K562 (cell line): Measurements from ENCODE around the gene SCN5A. TPM values are rescaled to one million over a fixed set of nuclear protein-coding genes. Genes with fewer than 3 reads are reported as not detected.
A peak's percentile ranks its signal among the peaks of the same experiment; 100 is the strongest.

Source experiments
- BCL6 ChIP-seq: fragments of 250-450 bp; sonication (Bioruptor Pico); IDR thresholded peaks from 2 replicates; pipeline ENCODE4 v1.4.0; 2020
- CBFA2T2 ChIP-seq: fragments of 450-650 bp; conservative IDR thresholded peaks from 2 replicates; pipeline ENCODE4 v1.6.1; 2017; ENCODE audit warnings: mild to moderate bottlenecking
- CBX2 ChIP-seq: fragments of 200-600 bp; sonication (generic); IDR thresholded peaks from one replicate; pipeline ENCODE4 v1.6.1; 2012; ENCODE audit warnings: mild to moderate bottlenecking, low read length, inconsistent platforms; ENCODE audit not compliant: insufficient read depth, poor library complexity, severe bottlenecking
- EP300 ChIP-seq: IDR thresholded peaks from 2 replicates; pipeline ENCODE4 v1.6.1; 2012; ENCODE audit warnings: low read length, improper control_type of control experiment
- FOXJ2 ChIP-seq: fragments of 200-800 bp; sonication (Bioruptor generic); IDR thresholded peaks from 2 replicates; pipeline ENCODE4 v1.6.1; 2016; ENCODE audit warnings: missing genetic modification characterization, missing compliant biosample characterization
- FOXK1 ChIP-seq: sonication (generic); formaldehyde crosslinking; IDR thresholded peaks from 2 replicates; pipeline ENCODE4 v1.8.0; 2022; ENCODE audit warnings: missing genetic modification reagents, mild to moderate bottlenecking, borderline replicate concordance
- GTF2E2 ChIP-seq: fragments of 200-800 bp; sonication (Bioruptor generic); IDR thresholded peaks from 2 replicates; pipeline ENCODE4 v1.6.1; 2016; ENCODE audit warnings: missing genetic modification characterization, missing compliant biosample characterization
- NFRKB ChIP-seq: fragments of 450-650 bp; IDR thresholded peaks from 2 replicates; pipeline ENCODE4 v1.6.1; 2016; ENCODE audit warnings: low read depth
- NFXL1 ChIP-seq: fragments of 450-650 bp; formaldehyde crosslinking; IDR thresholded peaks from 2 replicates; pipeline ENCODE4 v1.4.0; 2021; ENCODE audit warnings: mild to moderate bottlenecking
- RB1 ChIP-seq: fragments of 450-650 bp; IDR thresholded peaks from 2 replicates; pipeline ENCODE4 v1.6.1; 2017; ENCODE audit warnings: low read depth, mild to moderate bottlenecking
- RBM17 ChIP-seq: fragments of 200-400 bp; formaldehyde crosslinking; IDR thresholded peaks from 2 replicates; pipeline ENCODE4 v1.6.1; 2017; ENCODE audit warnings: low read depth, mild to moderate bottlenecking, low read length, borderline replicate concordance
- TARDBP ChIP-seq: fragments of 450-650 bp; IDR thresholded peaks from 2 replicates; pipeline ENCODE4 v1.6.1; 2016
- XRCC4 ChIP-seq: IDR thresholded peaks from one replicate; pipeline ENCODE4 v1.6.1; 2011; ENCODE audit not compliant: insufficient read depth, insufficient read length; ENCODE audit errors: extremely low read depth
- ZNF766 ChIP-seq: fragments of 200-800 bp; sonication (Bioruptor generic); conservative IDR thresholded peaks from 2 replicates; pipeline ENCODE4 v1.6.1; 2016; ENCODE audit warnings: missing genetic modification characterization, missing compliant biosample characterization
- polyA plus RNA-seq, 8 experiments: library from polyadenylated mRNA; depleted of rRNA in 4 of 8; stranded (reverse) in 5 of 8; unstranded in 3 of 8; fragments of >200 nt; fragmentation: Nextera tagmentation in 2 of 8; fragmentation: Illumina TruSeq in 1 of 8; extraction: Ambion mirVana in 2 of 8; extraction: Trizol in 1 of 8; gene quantifications; 2 replicates each; pipeline versions ENCODE4 v1.2.1 to v1.2.3, GENCODE V29; 2011 to 2014; ENCODE audit warnings: inconsistent platforms in 1 of 8, missing spikeins in 1 of 8
- total RNA-seq, 7 experiments: library from RNA; depleted of rRNA in 6 of 7; stranded (reverse); fragments of >200 nt in 6 of 7; fragmentation: Illumina TruSeq in 2 of 7; extraction: Trizol in 2 of 7; gene quantifications; 2 replicates each; pipeline versions ENCODE4 v1.2.1 to v1.2.3, GENCODE V29; 2011 to 2021; ENCODE audit warnings: low replicate concordance in 1 of 7
- TF ChIP-seq, protein P1 (sequence below), 2 experiments: fragments of 450-650 bp; conservative IDR thresholded peaks; 2 replicates each; pipeline ENCODE4 v1.6.1; 2017; ENCODE audit warnings: mild to moderate bottlenecking in 2 of 2, moderate library complexity in 2 of 2
- TF ChIP-seq, protein P2 (sequence below): sonication (generic); formaldehyde crosslinking; IDR thresholded peaks from 2 replicates; pipeline ENCODE4 v1.8.1; 2023; ENCODE audit warnings: mild to moderate bottlenecking, missing genetic modification reagents
- TF ChIP-seq, protein P3 (sequence below): sonication (generic); formaldehyde crosslinking; IDR thresholded peaks from 2 replicates; pipeline ENCODE4 v1.8.1; 2022; ENCODE audit warnings: missing genetic modification reagents
- TF ChIP-seq, protein P4 (sequence below): sonication (generic); formaldehyde crosslinking; IDR thresholded peaks from 2 replicates; pipeline ENCODE4 v1.8.1; 2022; ENCODE audit warnings: missing genetic modification reagents
- TF ChIP-seq, protein P5 (sequence below): fragments of 450-650 bp; IDR thresholded peaks from 2 replicates; pipeline ENCODE4 v1.7.0; 2016; ENCODE audit warnings: borderline replicate concordance

SCN5A gene
- total and polyA plus RNA-seq, 9 of the 15 experiments (the other 6 are each of a cell fraction or from before 2014, with no cell fraction given): 0.07 to 1.4 (median 0.21) TPM; not detected in 2

DNA sequence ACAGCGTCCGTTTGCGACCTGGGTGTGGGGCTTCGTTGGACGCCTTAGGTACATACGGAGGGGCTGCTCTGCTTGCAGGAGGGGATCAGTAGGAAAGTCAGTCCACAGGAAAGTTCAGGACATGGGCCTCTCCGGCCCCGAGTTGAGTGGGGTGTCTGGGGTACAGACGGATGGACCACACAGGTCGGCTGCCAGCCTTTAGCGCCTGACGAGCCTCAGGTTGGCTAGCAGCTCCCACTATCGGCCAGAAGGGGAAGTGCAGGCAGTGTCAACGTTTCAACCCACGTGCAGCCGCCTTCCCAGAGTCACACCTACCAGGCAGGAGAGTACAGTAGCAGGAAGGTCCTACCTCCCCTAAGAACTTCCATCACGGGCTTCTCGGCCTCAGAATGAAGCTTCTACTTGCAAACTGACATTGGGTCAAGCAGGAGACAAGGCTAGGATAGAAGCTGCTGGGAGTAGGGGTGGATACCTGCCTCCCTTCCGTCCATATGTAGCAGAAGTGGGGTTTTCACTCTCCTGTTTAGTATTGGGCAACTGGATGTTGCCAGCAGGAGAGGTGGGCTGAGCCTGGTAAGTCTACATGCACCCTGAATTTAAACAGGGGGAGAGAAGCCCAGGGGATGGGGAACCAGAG lies 1.8 kb upstream of the SCN5A start (continued):
- TF ChIP-seq, protein P1, sequence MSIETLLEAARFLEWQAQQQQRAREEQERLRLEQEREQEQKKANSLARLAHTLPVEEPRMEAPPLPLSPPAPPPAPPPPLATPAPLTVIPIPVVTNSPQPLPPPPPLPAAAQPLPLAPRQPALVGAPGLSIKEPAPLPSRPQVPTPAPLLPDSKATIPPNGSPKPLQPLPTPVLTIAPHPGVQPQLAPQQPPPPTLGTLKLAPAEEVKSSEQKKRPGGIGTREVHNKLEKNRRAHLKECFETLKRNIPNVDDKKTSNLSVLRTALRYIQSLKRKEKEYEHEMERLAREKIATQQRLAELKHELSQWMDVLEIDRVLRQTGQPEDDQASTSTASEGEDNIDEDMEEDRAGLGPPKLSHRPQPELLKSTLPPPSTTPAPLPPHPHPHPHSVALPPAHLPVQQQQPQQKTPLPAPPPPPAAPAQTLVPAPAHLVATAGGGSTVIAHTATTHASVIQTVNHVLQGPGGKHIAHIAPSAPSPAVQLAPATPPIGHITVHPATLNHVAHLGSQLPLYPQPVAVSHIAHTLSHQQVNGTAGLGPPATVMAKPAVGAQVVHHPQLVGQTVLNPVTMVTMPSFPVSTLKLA (conservative IDR thresholded peaks at IDR 0.05): peak; percentile 77 to 83
- TF ChIP-seq, protein P2, sequence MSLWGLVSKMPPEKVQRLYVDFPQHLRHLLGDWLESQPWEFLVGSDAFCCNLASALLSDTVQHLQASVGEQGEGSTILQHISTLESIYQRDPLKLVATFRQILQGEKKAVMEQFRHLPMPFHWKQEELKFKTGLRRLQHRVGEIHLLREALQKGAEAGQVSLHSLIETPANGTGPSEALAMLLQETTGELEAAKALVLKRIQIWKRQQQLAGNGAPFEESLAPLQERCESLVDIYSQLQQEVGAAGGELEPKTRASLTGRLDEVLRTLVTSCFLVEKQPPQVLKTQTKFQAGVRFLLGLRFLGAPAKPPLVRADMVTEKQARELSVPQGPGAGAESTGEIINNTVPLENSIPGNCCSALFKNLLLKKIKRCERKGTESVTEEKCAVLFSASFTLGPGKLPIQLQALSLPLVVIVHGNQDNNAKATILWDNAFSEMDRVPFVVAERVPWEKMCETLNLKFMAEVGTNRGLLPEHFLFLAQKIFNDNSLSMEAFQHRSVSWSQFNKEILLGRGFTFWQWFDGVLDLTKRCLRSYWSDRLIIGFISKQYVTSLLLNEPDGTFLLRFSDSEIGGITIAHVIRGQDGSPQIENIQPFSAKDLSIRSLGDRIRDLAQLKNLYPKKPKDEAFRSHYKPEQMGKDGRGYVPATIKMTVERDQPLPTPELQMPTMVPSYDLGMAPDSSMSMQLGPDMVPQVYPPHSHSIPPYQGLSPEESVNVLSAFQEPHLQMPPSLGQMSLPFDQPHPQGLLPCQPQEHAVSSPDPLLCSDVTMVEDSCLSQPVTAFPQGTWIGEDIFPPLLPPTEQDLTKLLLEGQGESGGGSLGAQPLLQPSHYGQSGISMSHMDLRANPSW: no peak; the same call in 1 of the 2 replicates
- TF ChIP-seq RBM17 (no peak), NFRKB (no peak), ZNF766 (CRISPR knock-in tag) (no peak), BCL6 (no peak), CBX2 (no peak), XRCC4 (no peak), RB1 (peak; percentile 76), FOXK1 (CRISPR knock-in tag) (no peak), NFXL1 (CRISPR knock-in tag) (no peak), GTF2E2 (tag) (no peak), EP300 (no peak), TARDBP (no peak), FOXJ2 (tag) (no peak), CBFA2T2 (no peak)
- TF ChIP-seq, protein P3, sequence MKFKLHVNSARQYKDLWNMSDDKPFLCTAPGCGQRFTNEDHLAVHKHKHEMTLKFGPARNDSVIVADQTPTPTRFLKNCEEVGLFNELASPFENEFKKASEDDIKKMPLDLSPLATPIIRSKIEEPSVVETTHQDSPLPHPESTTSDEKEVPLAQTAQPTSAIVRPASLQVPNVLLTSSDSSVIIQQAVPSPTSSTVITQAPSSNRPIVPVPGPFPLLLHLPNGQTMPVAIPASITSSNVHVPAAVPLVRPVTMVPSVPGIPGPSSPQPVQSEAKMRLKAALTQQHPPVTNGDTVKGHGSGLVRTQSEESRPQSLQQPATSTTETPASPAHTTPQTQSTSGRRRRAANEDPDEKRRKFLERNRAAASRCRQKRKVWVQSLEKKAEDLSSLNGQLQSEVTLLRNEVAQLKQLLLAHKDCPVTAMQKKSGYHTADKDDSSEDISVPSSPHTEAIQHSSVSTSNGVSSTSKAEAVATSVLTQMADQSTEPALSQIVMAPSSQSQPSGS: no peak
- TF ChIP-seq, protein P4, sequence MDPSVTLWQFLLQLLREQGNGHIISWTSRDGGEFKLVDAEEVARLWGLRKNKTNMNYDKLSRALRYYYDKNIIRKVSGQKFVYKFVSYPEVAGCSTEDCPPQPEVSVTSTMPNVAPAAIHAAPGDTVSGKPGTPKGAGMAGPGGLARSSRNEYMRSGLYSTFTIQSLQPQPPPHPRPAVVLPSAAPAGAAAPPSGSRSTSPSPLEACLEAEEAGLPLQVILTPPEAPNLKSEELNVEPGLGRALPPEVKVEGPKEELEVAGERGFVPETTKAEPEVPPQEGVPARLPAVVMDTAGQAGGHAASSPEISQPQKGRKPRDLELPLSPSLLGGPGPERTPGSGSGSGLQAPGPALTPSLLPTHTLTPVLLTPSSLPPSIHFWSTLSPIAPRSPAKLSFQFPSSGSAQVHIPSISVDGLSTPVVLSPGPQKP (CRISPR knock-in tag): no peak
- TF ChIP-seq, protein P5, sequence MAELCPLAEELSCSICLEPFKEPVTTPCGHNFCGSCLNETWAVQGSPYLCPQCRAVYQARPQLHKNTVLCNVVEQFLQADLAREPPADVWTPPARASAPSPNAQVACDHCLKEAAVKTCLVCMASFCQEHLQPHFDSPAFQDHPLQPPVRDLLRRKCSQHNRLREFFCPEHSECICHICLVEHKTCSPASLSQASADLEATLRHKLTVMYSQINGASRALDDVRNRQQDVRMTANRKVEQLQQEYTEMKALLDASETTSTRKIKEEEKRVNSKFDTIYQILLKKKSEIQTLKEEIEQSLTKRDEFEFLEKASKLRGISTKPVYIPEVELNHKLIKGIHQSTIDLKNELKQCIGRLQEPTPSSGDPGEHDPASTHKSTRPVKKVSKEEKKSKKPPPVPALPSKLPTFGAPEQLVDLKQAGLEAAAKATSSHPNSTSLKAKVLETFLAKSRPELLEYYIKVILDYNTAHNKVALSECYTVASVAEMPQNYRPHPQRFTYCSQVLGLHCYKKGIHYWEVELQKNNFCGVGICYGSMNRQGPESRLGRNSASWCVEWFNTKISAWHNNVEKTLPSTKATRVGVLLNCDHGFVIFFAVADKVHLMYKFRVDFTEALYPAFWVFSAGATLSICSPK: no peak
